HG03571 (cell line): ENCODE data around the gene DOCK6.

ENCODE experiments used
- ATAC-seq: cut with Tn5 transposase; IDR thresholded peaks from one replicate; pipeline ENCODE4 v1.9.1; 2021; ENCODE audit not compliant: unreplicated experiment

DOCK6 gene

GRCh38 chr19:11247391-11247790, 14.9 kb downstream of the DOCK6 start:
- no peak for ATAC-seq

GRCh38 chr19:11246941-11247340, 15.4 kb downstream of the DOCK6 start:
- ATAC-seq = no peak

GRCh38 chr19:11244846-11245589, 17.3 kb downstream of the DOCK6 start:
- ATAC-seq = no peak

- no peak for ATAC-seq
These were observed 18.5 kb downstream of the DOCK6 start for GRCh38 chr19:11243798-11244169.

GRCh38 chr19:11242864-11243797, 19.2 kb downstream of the DOCK6 start:
- ATAC-seq = no peak

GRCh38 chr19:11242025-11242424, 20.3 kb downstream of the DOCK6 start:
- no peak for ATAC-seq

- ATAC-seq = no peak
These were observed 22.3 kb downstream of the DOCK6 start for GRCh38 chr19:11240008-11240444.

- no peak for ATAC-seq
These were observed 22.8 kb downstream of the DOCK6 start, which contains the start of gene ANGPTL8 for GRCh38 chr19:11239377-11240000. Gene ANGPTL8, plus strand, starts transcription at chr19:11239619. Its CDS starts 19 bp downstream, at chr19:11239638.

- ATAC-seq = no peak
These were observed 23.4 kb downstream of the DOCK6 start for GRCh38 chr19:11238781-11239376.

- no peak for ATAC-seq
These were observed 24.3 kb downstream of the DOCK6 start for GRCh38 chr19:11238041-11238440.

GRCh38 chr19:11237321-11237720, 25.0 kb downstream of the DOCK6 start:
- ATAC-seq = no peak

- ATAC-seq = no peak
These were observed 25.7 kb downstream of the DOCK6 start for GRCh38 chr19:11236324-11237301.

GRCh38 chr19:11234486-11235075, 27.7 kb downstream of the DOCK6 start:
- no peak for ATAC-seq

- no peak for ATAC-seq
These were observed 29.3 kb downstream of the DOCK6 start for GRCh38 chr19:11233073-11233472.

GRCh38 chr19:11232555-11232954, 29.8 kb downstream of the DOCK6 start:
- ATAC-seq = no peak

- no peak for ATAC-seq
These were observed 31.5 kb downstream of the DOCK6 start for GRCh38 chr19:11230621-11231386.

GRCh38 chr19:11227195-11227886, 35.0 kb downstream of the DOCK6 start:
- ATAC-seq = no peak

GRCh38 chr19:11226716-11227166, 35.6 kb downstream of the DOCK6 start:
- ATAC-seq = no peak
